Glutamatergic neuron (in vitro differentiated cells): Measurements from ENCODE around the gene PTPRM. TPM values are rescaled to one million over a fixed set of nuclear protein-coding genes. Genes with fewer than 3 reads are reported as not detected.
A peak's percentile ranks its signal among the peaks of the same experiment; 100 is the strongest.
"Not testable (repeated sequence)": the region's sequence is repeated elsewhere in the genome, so short reads cannot be mapped to it uniquely, and the experiment has no call there.

ENCODE experiments used
- DNase-seq: peaks from one replicate; pipeline ENCODE4 v3.0.0; 2022
- H3K27ac Mint-ChIP-seq: one replicate; pipeline ENCODE4 v1.8.0; 2020; ENCODE audit warnings: mild to moderate bottlenecking, mixed read lengths, inconsistent platforms; ENCODE audit not compliant: unreplicated experiment
- H3K27me3 Mint-ChIP-seq: one replicate; pipeline ENCODE4 v1.8.0; 2020; ENCODE audit warnings: mild to moderate bottlenecking, moderate library complexity, mixed read lengths, inconsistent platforms; ENCODE audit not compliant: unreplicated experiment
- H3K36me3 Mint-ChIP-seq: one replicate; pipeline ENCODE4 v1.8.0; 2020; ENCODE audit warnings: mild to moderate bottlenecking, mixed read lengths, inconsistent platforms; ENCODE audit not compliant: unreplicated experiment
- H3K4me1 Mint-ChIP-seq: one replicate; pipeline ENCODE4 v1.8.0; 2020; ENCODE audit warnings: mild to moderate bottlenecking, low read depth, mixed read lengths, inconsistent platforms; ENCODE audit not compliant: unreplicated experiment
- H3K4me3 Mint-ChIP-seq: one replicate; pipeline ENCODE4 v1.8.0; 2020; ENCODE audit warnings: mild to moderate bottlenecking, mixed read lengths, inconsistent platforms; ENCODE audit not compliant: unreplicated experiment
- H3K9me3 Mint-ChIP-seq: one replicate; pipeline ENCODE4 v1.8.0; 2020; ENCODE audit warnings: mild to moderate bottlenecking, moderate library complexity, mixed read lengths, inconsistent platforms; ENCODE audit not compliant: unreplicated experiment
- total RNA-seq: library from RNA; stranded (reverse); fragmentation: NEBNext Ultra II Directional; extraction: Animal tissue kit (Norgen Biotek cat#: 25700); gene quantifications from one replicate; pipeline ENCODE4 v1.2.1, GENCODE V29; 2021; ENCODE audit not compliant: unreplicated experiment
- TF ChIP-seq, protein P1 (sequence below): fragments of 200-600 bp; sonication (generic); IDR thresholded peaks from one replicate; pipeline ENCODE4 v1.5.0; 2021; ENCODE audit not compliant: partially characterized antibody, unreplicated experiment

Gene PTPRM
- total RNA-seq, 1 donor from 2014 or later: 23.9 TPM

DNA sequence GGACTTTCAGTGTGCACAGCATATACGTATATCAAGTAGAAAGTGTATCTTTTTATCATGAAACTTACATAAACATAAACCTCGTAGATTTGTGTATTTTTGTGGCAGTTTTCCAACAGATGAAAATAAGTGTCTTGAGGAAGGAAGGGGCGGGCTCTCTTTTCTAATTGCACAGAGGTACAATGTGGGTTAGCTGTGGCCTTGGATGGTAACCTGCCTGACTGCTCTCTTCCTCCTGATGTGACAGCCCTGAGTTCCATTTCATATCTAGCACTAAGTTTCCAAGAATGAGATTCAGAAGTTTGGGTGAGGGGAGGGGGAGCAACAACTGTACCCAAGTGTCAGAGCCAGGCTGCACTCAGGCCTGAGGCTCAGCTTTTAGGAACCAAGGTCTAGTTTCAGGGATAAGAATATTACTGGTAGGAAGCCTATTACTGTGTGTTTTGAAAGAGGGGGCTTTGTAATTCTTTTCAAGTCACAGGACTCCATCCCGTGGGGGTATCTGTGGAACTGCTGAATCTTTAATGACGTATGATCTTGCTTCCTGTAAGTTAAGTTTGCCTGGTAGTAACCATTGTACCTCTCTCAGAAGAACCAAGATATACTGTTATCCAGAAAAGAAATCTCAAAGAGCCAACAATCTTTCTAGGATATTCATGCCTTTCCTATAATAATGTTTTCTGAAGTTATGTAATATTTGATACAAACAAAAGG, 483.7 kb downstream of the PTPRM start:
- DNase-seq: no peak
- Mint-ChIP-seq H3K27me3 (no peaks in the 10 kb centered on the region), H3K4me3 (no peak overlapping the region), H3K9me3 (peaks cover 3% of the 10 kb centered on the region), H3K4me1 (peaks cover 2% of the 10 kb centered on the region), H3K27ac (no peak overlapping the region), H3K36me3 (no peaks in the 10 kb centered on the region)
- TF ChIP-seq, protein P1, sequence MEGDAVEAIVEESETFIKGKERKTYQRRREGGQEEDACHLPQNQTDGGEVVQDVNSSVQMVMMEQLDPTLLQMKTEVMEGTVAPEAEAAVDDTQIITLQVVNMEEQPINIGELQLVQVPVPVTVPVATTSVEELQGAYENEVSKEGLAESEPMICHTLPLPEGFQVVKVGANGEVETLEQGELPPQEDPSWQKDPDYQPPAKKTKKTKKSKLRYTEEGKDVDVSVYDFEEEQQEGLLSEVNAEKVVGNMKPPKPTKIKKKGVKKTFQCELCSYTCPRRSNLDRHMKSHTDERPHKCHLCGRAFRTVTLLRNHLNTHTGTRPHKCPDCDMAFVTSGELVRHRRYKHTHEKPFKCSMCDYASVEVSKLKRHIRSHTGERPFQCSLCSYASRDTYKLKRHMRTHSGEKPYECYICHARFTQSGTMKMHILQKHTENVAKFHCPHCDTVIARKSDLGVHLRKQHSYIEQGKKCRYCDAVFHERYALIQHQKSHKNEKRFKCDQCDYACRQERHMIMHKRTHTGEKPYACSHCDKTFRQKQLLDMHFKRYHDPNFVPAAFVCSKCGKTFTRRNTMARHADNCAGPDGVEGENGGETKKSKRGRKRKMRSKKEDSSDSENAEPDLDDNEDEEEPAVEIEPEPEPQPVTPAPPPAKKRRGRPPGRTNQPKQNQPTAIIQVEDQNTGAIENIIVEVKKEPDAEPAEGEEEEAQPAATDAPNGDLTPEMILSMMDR: no peak

GRCh38 chr18:8051453-8051852, 484.3 kb downstream of the PTPRM start:
- H3K36me3 Mint-ChIP-seq: no peaks in the 10 kb centered on the region
- H3K9me3 Mint-ChIP-seq: peaks cover 3% of the 10 kb centered on the region
- no peak overlapping the region for H3K27ac Mint-ChIP-seq
- H3K4me3 Mint-ChIP-seq: no peak overlapping the region
- no peak for DNase-seq
- TF ChIP-seq, protein P1: no peak
- H3K4me1 Mint-ChIP-seq: peaks cover 2% of the 10 kb centered on the region
- H3K27me3 Mint-ChIP-seq: no peaks in the 10 kb centered on the region

GRCh38 chr18:8052237-8052701, 485.2 kb downstream of the PTPRM start:
- Mint-ChIP-seq H3K4me3 (no peak overlapping the region), H3K36me3 (no peaks in the 10 kb centered on the region), H3K4me1 (peaks cover 2% of the 10 kb centered on the region), H3K9me3 (peaks cover 3% of the 10 kb centered on the region), H3K27ac (no peak overlapping the region), H3K27me3 (no peaks in the 10 kb centered on the region)
- no peak for DNase-seq
- TF ChIP-seq, protein P1: no peak

DNA sequence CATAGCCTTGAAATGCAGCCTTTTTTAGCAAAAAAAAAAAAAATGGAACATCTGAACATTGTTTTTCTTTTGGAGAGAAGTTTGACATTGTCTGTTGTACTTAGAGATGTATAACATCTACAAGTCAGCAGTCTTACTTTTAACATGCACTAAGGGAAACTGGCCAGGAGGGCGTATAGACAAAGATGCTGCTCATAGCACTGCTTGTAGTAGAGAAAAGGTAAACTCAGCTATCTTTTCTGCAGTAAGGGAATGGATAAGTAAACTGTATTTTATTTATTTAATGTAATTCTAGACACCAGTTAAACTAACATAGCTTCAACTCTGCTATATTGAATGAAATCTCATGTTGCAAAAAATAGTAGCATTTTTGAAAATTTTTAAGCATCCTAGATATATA, 489.6 kb downstream of the PTPRM start:
- no peaks in the 10 kb centered on the region for H3K36me3 Mint-ChIP-seq
- DNase-seq: no peak
- no peaks in the 10 kb centered on the region for H3K9me3 Mint-ChIP-seq
- TF ChIP-seq, protein P1: no peak
- no peak overlapping the region for H3K27ac Mint-ChIP-seq
- no peaks in the 10 kb centered on the region for H3K27me3 Mint-ChIP-seq
- H3K4me1 Mint-ChIP-seq: no peaks in the 10 kb centered on the region
- H3K4me3 Mint-ChIP-seq: no peak overlapping the region

GRCh38 chr18:8063152-8063551, 496.0 kb downstream of the PTPRM start:
- peak overlapping the region; percentile 57 for H3K27ac Mint-ChIP-seq

More at GRCh38 chr18:8063152-8063551, 496.0 kb downstream of the PTPRM start:
- H3K9me3 Mint-ChIP-seq, DNase-seq, H3K36me3 Mint-ChIP-seq, H3K27me3 Mint-ChIP-seq, H3K4me1 Mint-ChIP-seq: not testable (repeated sequence)
- peak overlapping the region; percentile 72 for H3K4me3 Mint-ChIP-seq
